Activated naive CD4-positive, alpha-beta T cell treated with anti-CD3 and anti-CD28 coated beads, Interleukin-2, amount 50 U/mL, for 24 hours (primary cell): ENCODE data around the gene PODXL2.

Source experiments
- H3K27ac Mint-ChIP-seq: one replicate; pipeline ENCODE4 v1.8.0; 2021; ENCODE audit warnings: mild to moderate bottlenecking, mixed read lengths
- H3K27me3 Mint-ChIP-seq: one replicate; pipeline ENCODE4 v1.8.0; 2021; ENCODE audit warnings: mixed read lengths
- H3K36me3 Mint-ChIP-seq: one replicate; pipeline ENCODE4 v1.8.0; 2021; ENCODE audit warnings: mixed read lengths
- H3K4me1 Mint-ChIP-seq: one replicate; pipeline ENCODE4 v1.8.0; 2021; ENCODE audit warnings: mixed read lengths
- H3K4me3 Mint-ChIP-seq: one replicate; pipeline ENCODE4 v1.8.0; 2021; ENCODE audit warnings: mild to moderate bottlenecking, mixed read lengths
- H3K9me3 Mint-ChIP-seq: one replicate; pipeline ENCODE4 v1.8.0; 2021; ENCODE audit warnings: mixed read lengths

Gene PODXL2

GRCh38 chr3:127671523-127672428 is 42.8 kb downstream of the PODXL2 start:
- Mint-ChIP-seq H3K9me3 (no peaks in the 10 kb centered on the region), H3K27me3 (no peaks in the 10 kb centered on the region), H3K4me3 (peak overlapping the region; percentile 93), H3K36me3 (no peaks in the 10 kb centered on the region), H3K4me1 (peaks cover 34% of the 10 kb centered on the region), H3K27ac (peak overlapping the region; percentile 98)

- H3K27ac Mint-ChIP-seq, result peak within 1 kb of the TSS; percentile 98
Measured at GRCh38 chr3:127672429-127673190, 43.6 kb downstream of the PODXL2 start, which contains the start of gene ABTB1. Gene ABTB1, plus strand, starts transcription at chr3:127672952. Its CDS starts 74 bp downstream, at chr3:127673026.

GRCh38 chr3:127673191-127674100 is 44.5 kb downstream of the PODXL2 start:
- Mint-ChIP-seq H3K36me3 (no peaks in the 10 kb centered on the region), H3K4me3 (peak overlapping the region; percentile 84), H3K27me3 (no peaks in the 10 kb centered on the region), H3K4me1 (peaks cover 34% of the 10 kb centered on the region), H3K27ac (peak overlapping the region; percentile 95), H3K9me3 (no peaks in the 10 kb centered on the region)

More at GRCh38 chr3:127672429-127673190, 43.6 kb downstream of the PODXL2 start, which contains the start of gene ABTB1:
- Mint-ChIP-seq H3K4me3 (peak within 1 kb of the TSS; percentile 93), H3K27me3 (no peaks in the 10 kb centered on the region), H3K9me3 (no peaks in the 10 kb centered on the region), H3K36me3 (no peaks in the 10 kb centered on the region), H3K4me1 (peaks cover 34% of the 10 kb centered on the region)

- H3K4me3 Mint-ChIP-seq, result peak overlapping the region; percentile 84
- no peaks in the 10 kb centered on the region for H3K9me3 Mint-ChIP-seq
- H3K27ac Mint-ChIP-seq, result peak overlapping the region; percentile 95
- H3K27me3 Mint-ChIP-seq, result no peaks in the 10 kb centered on the region
- H3K36me3 Mint-ChIP-seq, result no peaks in the 10 kb centered on the region
- H3K4me1 Mint-ChIP-seq, result peaks cover 34% of the 10 kb centered on the region
Measured at GRCh38 chr3:127674101-127674721, 45.2 kb downstream of the PODXL2 start.

- Mint-ChIP-seq H3K27ac (peak overlapping the region; percentile 78), H3K4me3 (peak overlapping the region; percentile 84), H3K4me1 (peaks cover 34% of the 10 kb centered on the region), H3K36me3 (no peaks in the 10 kb centered on the region), H3K27me3 (no peaks in the 10 kb centered on the region), H3K9me3 (no peaks in the 10 kb centered on the region)
Measured at GRCh38 chr3:127674790-127675189, 45.8 kb downstream of the PODXL2 start.

GRCh38 chr3:127675651-127676391 is 46.8 kb downstream of the PODXL2 start:
- no peaks in the 10 kb centered on the region for H3K9me3 Mint-ChIP-seq
- no peaks in the 10 kb centered on the region for H3K36me3 Mint-ChIP-seq
- no peaks in the 10 kb centered on the region for H3K27me3 Mint-ChIP-seq
- H3K4me3 Mint-ChIP-seq, result peak overlapping the region; percentile 2
- H3K4me1 Mint-ChIP-seq, result peaks cover 34% of the 10 kb centered on the region
- no peak overlapping the region for H3K27ac Mint-ChIP-seq

GRCh38 chr3:127676456-127676855 is 47.5 kb downstream of the PODXL2 start:
- Mint-ChIP-seq H3K9me3 (no peaks in the 10 kb centered on the region), H3K27me3 (no peaks in the 10 kb centered on the region), H3K4me3 (no peak overlapping the region), H3K27ac (no peak overlapping the region), H3K36me3 (no peaks in the 10 kb centered on the region), H3K4me1 (peaks cover 31% of the 10 kb centered on the region)

GRCh38 chr3:127676921-127677351 is 48.0 kb downstream of the PODXL2 start:
- Mint-ChIP-seq H3K9me3 (no peaks in the 10 kb centered on the region), H3K27me3 (no peaks in the 10 kb centered on the region), H3K4me1 (peaks cover 31% of the 10 kb centered on the region), H3K4me3 (no peak overlapping the region), H3K36me3 (no peaks in the 10 kb centered on the region), H3K27ac (no peak overlapping the region)

- no peaks in the 10 kb centered on the region for H3K27me3 Mint-ChIP-seq
- peaks cover 35% of the 10 kb centered on the region for H3K4me1 Mint-ChIP-seq
- no peaks in the 10 kb centered on the region for H3K36me3 Mint-ChIP-seq
- H3K27ac Mint-ChIP-seq, result no peak overlapping the region
- H3K4me3 Mint-ChIP-seq, result no peak overlapping the region
- no peaks in the 10 kb centered on the region for H3K9me3 Mint-ChIP-seq
Measured at GRCh38 chr3:127677541-127678314, 48.7 kb downstream of the PODXL2 start.

GRCh38 chr3:127678315-127678599 is 49.3 kb downstream of the PODXL2 start:
- Mint-ChIP-seq H3K36me3 (no peaks in the 10 kb centered on the region), H3K27ac (no peak overlapping the region), H3K27me3 (no peaks in the 10 kb centered on the region), H3K9me3 (no peaks in the 10 kb centered on the region), H3K4me1 (peaks cover 35% of the 10 kb centered on the region), H3K4me3 (no peak overlapping the region)

GRCh38 chr3:127678611-127679533 is 49.9 kb downstream of the PODXL2 start:
- Mint-ChIP-seq H3K36me3 (no peaks in the 10 kb centered on the region), H3K27ac (peak overlapping the region; percentile 30)

GRCh38 chr3:127679534-127680145 is 50.7 kb downstream of the PODXL2 start:
- no peak overlapping the region for H3K4me3 Mint-ChIP-seq
- no peak overlapping the region for H3K27ac Mint-ChIP-seq
- H3K4me1 Mint-ChIP-seq, result peaks cover 35% of the 10 kb centered on the region
- H3K9me3 Mint-ChIP-seq, result no peaks in the 10 kb centered on the region
- H3K27me3 Mint-ChIP-seq, result no peaks in the 10 kb centered on the region
- H3K36me3 Mint-ChIP-seq, result no peaks in the 10 kb centered on the region

More at GRCh38 chr3:127678611-127679533, 49.9 kb downstream of the PODXL2 start:
- Mint-ChIP-seq H3K4me1 (peaks cover 36% of the 10 kb centered on the region), H3K9me3 (no peaks in the 10 kb centered on the region), H3K27me3 (no peaks in the 10 kb centered on the region), H3K4me3 (no peak overlapping the region)
